Activated CD4-positive, alpha-beta T cell treated with anti-CD3 and anti-CD28 coated beads, Interleukin-2, Interleukin-6, amounts not matched to agents 100 ng/mL and 50 ng/mL, durations not matched to agents 16 hours and 8 hours (primary cell): ENCODE results near the gene TRIM29.
A peak's percentile ranks its signal among the peaks of the same experiment; 100 is the strongest.

Source experiments
- DNase-seq: peaks from one replicate; pipeline ENCODE4 v3.0.0-alpha.2; 2020

Gene TRIM29

DNA sequence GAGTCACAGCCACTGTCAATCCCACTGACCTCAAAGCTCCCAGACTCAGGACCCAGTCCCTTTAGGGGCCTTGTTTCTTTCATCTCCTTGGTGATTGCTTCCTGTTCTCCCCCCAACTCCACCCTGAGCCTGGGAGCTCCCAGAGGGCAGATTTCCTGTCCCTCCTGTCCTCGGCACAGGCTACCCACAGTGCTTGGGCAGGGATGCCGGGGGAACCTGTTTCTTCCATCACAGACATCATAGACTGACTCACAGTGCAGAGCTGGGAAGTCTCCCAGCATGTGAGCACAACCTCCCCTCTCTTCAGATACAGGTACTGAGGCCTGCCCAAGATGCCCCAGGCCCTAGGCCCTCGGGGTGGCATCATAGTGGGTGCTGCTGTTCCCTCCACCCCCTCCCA lies 16.6 kb downstream of the TRIM29 start:
- no peak for DNase-seq

DNA sequence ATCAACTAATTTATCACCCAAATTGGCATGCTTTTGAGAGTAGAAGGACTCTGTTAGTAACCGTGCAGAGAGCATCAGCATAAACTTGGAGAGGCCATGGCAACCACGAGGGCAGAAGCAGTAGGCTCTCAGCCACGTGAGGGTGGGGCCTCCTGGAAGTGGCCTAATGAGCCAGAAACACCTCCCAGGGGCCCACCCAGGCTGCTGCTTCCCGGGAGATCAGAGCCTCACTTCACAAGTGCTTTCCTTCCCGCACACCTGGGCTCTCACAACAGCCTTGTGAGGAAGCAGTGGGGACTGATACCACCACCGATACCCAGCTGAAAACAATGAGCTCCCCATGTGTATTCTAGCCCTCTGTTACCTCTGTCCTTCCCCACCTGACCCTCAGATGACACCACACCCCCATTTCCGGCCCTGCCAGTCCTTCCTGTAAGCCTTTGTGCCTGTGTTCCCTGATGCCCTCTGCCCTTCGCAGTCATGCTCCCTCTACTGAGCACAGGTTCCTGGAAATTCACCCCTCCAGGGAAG lies 17.0 kb downstream of the TRIM29 start:
- no peak for DNase-seq

DNA sequence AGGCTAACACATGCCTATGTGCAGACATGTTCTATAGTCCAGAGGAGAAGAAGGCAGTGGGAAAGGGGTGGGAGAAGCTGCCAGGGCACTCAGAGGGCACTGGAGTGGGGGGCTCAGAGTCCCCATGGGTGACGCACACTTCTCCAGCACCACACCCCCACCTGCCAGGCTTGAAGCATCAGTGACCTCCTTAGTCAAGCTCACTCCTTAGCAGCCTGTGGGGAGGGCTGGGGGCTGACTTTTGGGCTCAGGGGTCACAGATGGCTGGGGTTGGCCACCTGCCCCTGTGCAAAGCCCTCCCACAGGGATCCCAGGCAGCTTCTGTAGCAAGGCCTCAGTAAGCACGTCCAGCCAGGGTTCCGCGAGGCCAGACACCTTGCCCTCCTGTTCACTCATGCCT lies 18.8 kb downstream of the TRIM29 start:
- no peak for DNase-seq

DNA sequence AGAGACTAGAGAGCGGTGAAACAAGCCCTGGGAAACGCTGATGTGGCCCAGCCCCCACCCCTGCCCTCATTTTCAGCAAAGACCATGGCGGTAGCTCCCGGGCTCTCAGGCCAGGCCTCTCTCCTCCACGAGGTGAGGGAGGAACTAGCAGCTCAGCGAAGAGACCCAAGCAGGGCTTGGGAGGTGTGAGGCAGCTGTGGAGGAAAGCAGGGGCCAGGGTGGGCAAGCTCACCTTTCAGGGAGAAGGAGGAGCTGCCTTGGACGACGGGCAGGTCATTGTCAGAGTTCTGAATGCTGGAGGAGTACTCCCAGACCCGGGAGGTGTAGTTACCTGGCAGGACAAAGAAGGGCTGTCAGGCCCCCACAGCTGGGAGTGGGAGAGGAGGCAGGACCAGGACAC lies 19.9 kb downstream of the TRIM29 start:
- no peak for DNase-seq

DNA sequence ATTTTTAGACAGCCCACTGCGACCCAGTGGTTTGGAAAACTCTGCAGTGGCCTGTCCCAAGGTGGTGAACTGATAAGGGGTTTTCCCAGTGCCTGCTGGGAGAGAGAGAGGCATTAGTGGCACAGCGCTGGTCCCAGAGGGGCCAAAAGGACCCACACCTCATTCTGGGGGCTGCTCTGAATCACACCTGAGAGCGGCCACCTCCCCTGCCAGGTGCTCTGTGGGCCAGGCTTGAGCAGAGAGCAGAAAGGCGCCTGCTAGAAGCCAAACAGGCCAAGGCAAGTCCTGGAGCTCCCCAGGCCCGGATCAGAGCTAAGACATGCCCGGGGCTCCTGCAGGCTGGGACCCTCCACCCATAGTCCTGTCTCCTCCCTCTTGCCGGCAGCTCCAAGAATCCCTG lies 20.9 kb downstream of the TRIM29 start:
- no peak for DNase-seq

DNA sequence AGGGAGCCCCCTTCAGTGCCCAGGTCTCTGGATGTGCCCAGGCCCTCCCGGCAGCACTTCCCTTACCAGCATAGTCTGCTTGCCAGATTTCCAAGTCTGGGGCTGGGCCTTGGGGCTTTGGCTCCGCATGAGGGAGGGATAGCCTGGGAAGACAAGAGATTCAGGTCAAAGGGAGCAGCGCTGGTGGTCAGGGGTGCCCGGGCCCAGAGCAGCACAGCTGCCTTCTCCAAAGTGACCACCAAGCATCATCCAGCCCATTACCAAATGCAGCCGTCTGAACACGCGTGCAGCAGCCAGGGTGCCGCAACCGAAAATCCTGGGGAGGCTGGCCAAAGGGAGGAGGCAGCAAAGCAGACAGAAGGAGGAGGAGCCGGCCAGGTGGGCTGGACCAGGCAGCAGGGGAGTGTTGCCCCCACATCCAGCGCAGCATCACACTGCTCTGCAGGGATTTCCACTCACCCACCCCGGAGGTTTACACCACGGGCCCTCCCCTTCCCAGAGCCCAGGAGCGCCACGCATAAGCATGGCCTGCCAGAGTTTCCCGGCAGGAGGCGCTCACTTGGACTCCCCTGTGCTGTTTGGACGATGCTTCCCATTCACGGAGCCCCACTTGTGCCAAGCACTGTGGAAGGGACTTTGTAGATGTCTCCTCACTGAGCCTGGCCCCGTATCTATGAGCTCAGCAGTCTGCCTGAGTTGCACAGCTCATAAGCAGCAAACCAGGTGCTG lies 22.5 kb downstream of the TRIM29 start:
- DNase-seq = no peak

DNA sequence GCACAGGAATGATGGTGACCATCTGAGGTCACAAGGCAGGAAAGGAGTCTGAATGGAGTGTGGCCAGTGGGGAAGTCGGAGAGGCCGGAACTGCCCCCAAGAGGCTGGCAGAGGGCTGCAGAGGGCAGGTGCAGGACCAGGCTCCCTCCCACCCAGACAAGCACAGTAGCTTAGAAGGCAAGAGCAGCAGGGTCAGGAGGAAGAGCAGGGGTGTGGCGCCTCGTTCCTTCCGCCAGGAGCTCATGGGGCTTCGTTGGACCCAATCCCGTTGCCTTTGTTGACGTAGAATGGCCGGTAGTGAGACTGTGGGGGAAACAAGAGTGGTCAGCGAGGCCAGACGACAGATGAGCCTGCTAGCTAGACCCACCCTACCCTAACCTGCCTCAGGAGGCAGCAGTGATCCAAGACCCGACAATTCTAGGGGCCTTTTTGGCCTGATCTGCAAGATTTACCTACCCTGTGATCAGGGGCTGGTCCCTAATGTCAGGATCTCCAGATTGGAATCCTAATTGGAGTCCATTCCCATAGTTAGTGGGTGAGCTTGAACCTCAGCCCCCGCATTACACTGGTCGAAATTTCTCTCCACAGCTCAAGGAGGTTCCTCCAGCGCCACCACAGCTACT lies 25.6 kb downstream of the TRIM29 start:
- DNase-seq = no peak

DNA sequence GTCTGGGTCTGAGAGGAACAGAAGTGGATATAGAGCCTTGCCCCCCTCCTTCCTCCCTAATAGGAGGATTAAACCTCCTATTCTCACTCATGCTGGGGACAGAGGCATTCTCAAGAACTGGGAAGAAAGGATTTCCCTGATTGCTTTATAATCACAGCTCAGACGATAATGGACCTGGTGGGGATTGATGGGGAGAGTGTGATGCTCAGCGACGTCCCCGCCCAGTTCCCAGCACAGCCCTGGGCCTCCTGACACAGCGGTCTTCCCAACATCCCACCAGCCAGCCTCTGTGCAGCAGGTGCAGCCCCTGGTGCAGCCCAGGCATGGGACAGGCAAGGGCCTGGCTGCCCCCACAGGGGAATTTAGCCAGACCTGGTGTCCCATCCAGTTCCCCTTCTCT lies 28.4 kb downstream of the TRIM29 start:
- no peak for DNase-seq

DNA sequence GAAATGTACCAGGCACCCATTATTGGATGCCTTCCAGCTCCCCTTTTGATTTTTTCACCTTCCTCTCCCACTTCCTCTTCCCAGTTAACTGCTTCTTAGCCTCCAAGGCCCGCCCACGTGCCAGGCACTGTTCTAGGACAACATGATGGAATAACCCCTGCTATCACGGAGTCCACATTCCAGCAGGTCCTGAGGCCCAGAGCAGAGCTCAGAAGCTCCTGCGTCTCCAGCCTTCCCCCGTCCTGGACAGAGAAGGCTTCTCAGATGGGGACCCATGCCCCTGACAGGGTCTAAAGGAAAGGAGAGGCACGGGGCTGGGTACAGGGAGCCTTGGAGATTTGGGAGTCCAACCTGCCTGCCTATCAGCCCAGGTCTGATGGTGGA lies 29.1 kb downstream of the TRIM29 start:
- no peak for DNase-seq

DNA sequence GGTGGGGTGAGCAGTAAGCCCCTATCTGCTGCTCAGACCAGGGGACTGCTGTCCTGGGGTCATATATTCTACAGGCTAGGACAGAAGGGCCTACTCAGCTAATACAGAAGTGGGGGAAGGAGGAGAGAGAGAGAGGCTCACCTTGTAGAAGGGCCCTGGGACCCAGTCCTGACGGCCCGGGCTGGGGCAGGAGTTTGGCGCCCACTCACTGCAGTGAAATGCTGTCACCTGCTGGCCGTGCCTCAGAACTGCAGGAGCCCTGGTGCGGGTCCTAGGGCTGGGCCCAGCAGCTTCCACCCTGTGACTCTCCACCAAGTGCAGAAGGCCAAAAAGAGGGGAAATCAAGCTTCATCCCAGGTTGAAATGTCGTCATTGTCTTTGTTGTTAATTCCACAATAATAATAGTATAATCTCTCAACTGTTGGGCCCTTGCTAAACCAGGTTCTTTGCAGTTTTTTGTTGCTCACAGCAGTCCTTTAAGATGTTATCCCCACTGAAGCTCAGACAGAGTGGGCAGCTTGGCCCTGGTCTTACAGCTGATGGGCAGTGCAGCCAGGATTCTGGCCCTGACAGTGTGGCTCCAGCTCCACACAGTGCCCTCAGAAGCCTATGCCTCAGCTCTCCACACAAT lies 29.6 kb downstream of the TRIM29 start:
- peak; percentile 72 for DNase-seq

DNA sequence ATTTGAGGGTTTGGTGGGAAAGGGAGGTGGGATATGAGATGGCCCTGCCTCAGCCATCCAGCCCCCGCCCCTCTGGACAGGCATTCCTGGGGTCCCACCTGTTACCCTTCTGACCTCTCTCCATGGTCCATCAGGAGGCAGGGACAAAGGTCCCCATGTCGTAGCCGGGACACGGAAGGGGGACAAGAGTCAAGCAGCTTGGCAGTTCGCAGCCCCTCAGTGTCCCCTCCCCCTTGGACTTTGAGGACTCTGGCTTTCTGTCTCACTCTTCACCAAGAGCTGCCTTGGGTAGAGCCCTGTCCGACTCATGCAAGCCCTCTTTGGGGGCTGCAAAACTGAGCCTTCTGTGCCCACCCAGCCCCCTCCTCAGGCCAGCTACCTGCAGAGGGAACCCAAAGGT lies 30.2 kb downstream of the TRIM29 start:
- DNase-seq = no peak

DNA sequence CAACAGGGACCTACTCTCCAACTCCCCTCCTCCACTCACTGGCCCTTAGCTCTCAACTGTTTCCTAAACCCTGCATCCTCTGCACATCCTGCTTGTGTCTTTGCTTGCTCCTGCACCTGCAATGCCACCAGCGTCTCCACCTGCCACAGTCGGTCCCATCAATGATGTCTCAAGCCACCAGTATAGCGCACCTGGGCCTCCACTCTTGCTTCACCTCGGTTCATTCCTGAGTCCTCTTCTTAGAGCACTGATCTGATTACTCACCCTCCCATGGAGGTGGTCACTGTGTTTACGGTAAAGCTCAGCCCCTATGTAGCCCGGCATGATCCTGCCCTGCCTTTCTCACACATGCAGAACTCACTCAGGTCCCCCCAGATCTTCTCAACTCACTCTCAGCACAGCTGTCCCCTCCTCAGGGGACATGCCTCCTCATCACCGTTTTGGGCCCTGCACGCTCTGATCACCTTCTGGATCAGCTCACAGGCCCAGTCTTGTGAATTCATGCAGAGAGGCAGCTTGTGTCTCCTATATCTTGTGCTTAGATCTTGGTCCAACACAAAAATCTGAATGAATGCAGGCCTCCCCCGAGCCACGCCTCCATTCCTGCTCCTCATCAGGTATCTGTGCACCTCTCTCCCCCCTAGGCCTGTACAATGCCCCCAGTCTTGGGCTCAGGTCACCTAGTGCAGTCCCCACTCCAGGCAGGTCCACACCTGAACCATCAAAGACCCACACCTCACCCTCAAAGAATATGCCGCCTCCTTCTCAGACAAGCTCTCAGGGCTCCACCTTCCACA lies 31.4 kb downstream of the TRIM29 start:
- no peak for DNase-seq

DNA sequence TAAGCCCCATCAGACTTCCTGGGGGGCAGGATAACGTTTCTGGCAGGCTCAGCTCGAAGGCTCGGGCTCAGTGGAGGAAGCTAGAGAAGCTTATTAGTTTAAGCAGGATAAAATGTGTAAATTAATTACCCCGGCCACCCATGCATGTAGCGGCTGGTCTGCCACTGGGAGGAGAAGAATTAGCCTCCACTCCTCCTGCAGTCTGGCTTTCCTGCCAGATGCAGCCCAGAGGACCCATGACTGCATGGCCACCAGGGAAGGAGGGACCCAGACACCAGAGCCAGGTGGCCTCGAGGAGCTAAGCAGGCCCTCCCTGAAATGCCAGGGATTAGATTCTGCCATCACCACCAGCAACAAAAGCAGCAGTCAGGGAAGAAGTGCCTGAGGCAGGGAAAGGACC lies 32.3 kb downstream of the TRIM29 start:
- no peak for DNase-seq

DNA sequence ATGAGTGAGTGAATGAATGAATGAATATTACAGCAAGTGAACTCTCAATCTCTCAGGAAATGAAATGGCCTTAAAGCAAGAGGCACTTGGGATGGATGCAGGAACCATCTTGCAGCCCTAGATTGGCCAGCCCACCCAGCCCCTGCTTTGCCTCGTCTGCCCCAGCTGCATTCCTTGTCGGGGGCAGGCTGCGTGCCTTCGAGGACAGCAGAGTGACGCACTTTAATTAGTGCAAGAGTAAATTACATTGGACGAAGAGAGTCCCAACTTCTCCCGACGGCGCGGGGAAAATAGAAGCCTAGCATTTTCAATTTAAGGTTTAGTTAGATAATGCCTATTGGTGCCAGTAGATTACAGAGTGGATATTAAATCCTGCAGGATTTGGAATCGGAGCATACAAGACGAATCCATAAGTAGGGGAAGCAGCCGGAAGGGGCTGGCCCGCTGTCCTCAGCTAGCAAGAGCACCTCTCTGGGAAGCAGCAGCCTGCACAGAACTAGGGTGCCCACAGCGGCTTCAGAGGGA lies 33.8 kb downstream of the TRIM29 start:
- DNase-seq = no peak

DNA sequence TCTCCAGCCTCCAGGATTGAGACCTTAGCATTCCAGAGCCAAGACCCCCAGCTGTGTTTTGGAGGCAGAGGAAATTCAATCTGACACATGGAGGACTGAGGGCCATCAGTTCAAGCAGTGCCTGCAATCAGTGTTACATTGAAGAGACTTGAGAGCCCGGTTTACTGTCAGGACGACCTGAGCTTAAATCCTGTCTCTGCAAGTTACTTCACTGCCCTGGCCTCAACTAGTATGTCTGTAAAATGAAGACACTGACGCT lies 35.1 kb downstream of the TRIM29 start:
- DNase-seq = no peak

DNA sequence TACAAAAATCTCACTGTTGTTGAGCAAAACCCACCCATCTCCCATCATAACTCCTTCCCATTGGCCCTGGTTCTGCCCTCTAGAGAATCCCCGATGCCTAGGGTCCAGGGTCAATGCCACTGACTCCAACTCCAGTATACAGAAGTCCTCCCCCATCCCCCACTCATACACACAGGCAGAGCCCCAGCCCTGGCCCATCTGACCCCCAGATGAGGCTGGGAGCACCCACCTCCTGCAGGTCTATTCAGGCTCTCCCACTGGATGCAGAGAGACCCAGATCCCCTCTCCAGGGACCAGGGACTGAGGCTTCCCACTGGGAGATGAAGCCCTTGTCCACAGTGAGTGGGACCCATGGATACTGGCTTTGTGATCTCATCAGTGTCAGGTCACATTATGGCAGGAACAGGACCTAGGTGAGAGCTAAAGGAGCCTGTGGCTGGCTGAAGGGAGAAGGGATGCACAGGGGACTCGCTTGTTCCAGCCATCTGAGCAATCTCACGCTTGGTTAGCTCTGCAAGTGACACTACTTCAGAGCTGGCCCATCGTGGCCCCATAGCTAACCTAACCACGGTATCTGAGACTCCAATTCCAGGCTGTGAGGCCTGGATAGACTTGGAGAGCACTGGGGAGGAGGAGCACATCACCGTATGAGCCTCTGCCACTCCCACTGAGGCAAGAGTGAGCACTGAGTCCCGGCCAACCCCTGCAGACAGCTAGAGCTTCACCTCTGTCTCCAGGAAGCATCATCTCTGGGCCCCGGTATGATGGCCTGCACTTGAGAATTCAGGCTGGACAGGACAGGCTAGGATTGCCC lies 35.7 kb downstream of the TRIM29 start:
- DNase-seq = no peak

DNA sequence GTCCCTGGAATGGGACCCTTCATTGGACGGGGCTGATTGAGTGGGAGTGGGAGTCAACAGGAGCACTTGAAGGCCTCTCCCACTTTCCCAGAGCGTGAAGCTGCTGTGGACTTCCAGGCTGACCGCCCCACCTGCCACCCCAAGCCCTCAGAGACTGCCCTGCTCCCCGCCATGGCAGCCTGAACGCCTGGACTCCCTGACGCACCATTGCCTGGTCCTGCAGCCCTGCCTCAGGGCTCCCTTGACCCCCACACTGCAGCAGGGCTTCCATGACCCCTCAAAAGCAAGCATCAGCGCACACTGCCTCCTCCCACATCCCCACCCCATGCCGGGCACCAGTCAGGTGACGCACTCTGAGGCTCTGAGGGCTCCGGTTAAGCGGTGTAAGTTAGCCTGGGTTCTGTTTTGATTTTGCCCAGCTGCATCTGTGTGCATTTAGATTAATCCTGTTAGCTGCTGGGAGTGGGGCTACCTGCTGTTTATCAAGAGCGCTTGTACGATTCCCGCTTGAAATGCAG lies 39.4 kb downstream of the TRIM29 start:
- DNase-seq = no peak

DNA sequence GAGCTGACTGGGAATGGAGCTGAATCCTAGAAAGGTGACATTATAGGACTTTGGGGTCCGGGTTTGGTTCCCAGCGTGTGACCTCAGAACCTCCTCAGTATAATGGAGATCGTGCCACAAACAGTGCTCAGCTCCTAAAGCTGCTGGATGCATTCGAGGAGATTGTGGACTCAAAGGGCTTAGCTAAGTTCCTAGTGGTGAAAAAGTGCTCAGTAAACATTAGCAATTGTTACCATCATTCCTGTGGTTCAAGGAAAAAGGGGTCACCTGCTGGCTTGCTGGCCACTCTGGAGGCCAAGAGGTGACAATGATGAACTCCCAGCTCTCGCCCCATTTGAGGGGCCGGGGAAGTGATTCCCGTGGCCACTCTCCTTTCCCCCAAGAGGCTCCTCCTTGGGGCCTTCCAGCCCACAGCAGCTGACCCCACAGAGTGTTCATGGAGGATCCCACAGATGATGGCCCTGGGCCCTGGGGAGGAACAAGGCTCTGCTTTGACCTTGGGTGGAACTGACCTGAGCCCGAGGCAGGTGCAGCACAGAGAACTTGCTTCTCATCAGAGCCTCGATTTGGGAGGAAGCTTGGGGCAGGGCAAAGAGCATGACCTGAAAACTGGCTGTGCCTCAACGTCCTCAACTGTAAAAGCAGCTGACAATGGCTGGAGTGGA lies 40.1 kb downstream of the TRIM29 start:
- no peak for DNase-seq

DNA sequence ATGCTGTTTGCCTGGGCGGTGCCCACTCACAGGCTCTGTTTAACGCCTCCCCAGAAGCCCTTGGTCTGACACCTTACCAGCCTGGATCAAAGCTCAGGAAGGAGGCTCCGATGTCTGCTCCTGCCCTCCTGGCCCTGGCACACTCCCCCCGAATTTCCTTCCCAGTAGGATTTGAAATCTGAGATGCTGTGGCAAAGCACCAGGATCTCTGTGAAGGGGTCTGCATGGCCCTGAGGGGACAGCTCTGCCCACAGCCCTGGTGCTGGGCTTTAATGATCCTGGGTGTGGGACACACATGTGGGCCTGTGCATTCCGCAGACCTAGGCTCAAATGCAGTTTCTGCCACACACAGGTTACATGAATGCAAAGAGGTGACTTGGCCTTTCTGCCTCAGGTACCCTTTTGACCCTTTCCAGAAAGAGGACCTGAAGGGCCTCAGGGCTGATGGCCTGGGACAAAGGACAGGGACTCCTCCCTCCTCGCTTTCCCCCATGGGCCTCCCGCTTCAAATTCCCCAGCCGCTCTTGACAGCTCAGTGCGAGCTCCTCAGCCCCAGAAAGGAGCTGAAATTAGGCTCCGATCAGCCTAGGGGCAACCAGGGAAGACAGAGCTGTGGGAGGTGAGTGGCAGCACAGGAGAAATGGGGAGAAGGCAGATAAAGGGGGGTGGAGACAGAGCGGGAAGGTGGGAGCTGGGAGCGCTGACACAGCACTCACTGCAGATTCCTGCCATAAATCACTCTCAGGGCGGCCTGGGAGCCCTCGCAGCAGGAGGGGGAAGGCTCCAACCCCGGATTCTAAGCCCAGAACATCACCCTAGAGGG lies 41.3 kb downstream of the TRIM29 start:
- DNase-seq = no peak

DNA sequence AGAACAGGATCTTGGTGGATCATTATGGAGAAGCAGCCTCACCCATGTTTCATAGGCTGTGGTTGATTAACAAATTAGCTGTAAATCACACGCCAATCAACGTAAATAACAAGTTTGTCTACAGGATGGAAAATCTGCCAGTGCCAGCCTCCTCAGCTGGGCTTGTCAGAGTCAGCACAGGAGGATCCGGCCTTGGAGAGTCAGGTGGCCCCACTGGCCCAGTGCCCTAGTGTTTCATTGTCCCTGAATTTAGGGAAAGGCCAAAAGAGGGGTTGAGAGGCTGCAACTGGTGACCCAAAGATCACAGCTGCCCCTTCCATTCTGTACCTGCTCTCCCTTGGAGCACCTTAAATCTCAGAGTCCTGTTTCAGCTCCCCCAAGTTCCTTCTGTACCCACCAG lies 42.4 kb downstream of the TRIM29 start:
- DNase-seq = no peak

DNA sequence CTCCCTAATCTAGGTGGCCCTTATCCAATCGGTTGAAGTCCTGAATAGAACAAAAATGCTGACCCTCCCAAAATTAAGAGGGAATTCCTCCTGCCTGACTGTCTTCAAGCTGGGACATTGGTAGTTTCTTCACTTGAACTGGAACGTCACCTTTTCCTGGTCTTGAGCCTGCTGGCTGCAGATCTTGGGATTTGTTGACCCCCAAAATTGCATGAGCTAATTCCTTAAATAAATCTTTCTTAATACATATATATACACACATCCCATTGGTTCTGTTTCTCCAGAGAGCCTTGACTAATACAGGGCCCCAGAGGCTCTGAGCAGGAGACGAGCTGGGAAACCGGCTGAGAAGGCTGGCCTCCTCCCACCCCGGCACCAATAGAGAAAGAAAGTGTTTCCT lies 46.2 kb downstream of the TRIM29 start:
- no peak for DNase-seq
